Stimulated activated CD8-positive, alpha-beta memory T cell treated with anti-CD3 and anti-CD28 coated beads, Interleukin-15, amount 100 ng/mL, for 48 hours (primary cell): ENCODE data around the gene TMEM174.

Source experiments
- DNase-seq, 2 donors: peaks; one replicate each; pipeline ENCODE4 v3.0.0-alpha.2; 2020; ENCODE audit warnings: low read depth in 2 of 2

The TMEM174 gene

GRCh38 chr5:73153513-73153912 lies 19.5 kb upstream of the TMEM174 start:
- no peak for DNase-seq

- DNase-seq, result no peak
Observed at GRCh38 chr5:73154208-73155006, 18.6 kb upstream of the TMEM174 start.

GRCh38 chr5:73155271-73156222 lies 17.4 kb upstream of the TMEM174 start:
- no peak for DNase-seq

GRCh38 chr5:73157414-73158303 lies 15.3 kb upstream of the TMEM174 start:
- no peak for DNase-seq

- no peak for DNase-seq
Observed at GRCh38 chr5:73158313-73158712, 14.7 kb upstream of the TMEM174 start.

- peak; percentile 49 to 59 for DNase-seq
Observed at GRCh38 chr5:73160239-73160671, 12.7 kb upstream of the TMEM174 start.

- DNase-seq, result no peak
Observed at GRCh38 chr5:73170522-73170921, 2.5 kb upstream of the TMEM174 start.

- DNase-seq, result no peak
Observed at GRCh38 chr5:73171495-73171894, 1.5 kb upstream of the TMEM174 start.

- no peak for DNase-seq
Observed at GRCh38 chr5:73174100-73174815, 1.3 kb downstream of the TMEM174 start.

GRCh38 chr5:73176250-73176649 lies 3.3 kb downstream of the TMEM174 start:
- no peak for DNase-seq

- no peak for DNase-seq
Observed at GRCh38 chr5:73178265-73178664, 5.3 kb downstream of the TMEM174 start.

- no peak for DNase-seq
Observed at GRCh38 chr5:73179730-73180129, 6.7 kb downstream of the TMEM174 start.

GRCh38 chr5:73180566-73180965 lies 7.6 kb downstream of the TMEM174 start:
- DNase-seq, result no peak

GRCh38 chr5:73182307-73182706 lies 9.3 kb downstream of the TMEM174 start:
- DNase-seq, result no peak

- no peak for DNase-seq
Observed at GRCh38 chr5:73183000-73183399, 10.0 kb downstream of the TMEM174 start.

GRCh38 chr5:73183481-73183891 lies 10.5 kb downstream of the TMEM174 start:
- DNase-seq, result no peak

- no peak for DNase-seq
Observed at GRCh38 chr5:73186976-73187375, 14.0 kb downstream of the TMEM174 start.

- DNase-seq, result no peak
Observed at GRCh38 chr5:73188764-73189531, 16.0 kb downstream of the TMEM174 start.

GRCh38 chr5:73189871-73190376 lies 16.9 kb downstream of the TMEM174 start:
- no peak for DNase-seq

GRCh38 chr5:73192370-73192769 lies 19.4 kb downstream of the TMEM174 start:
- DNase-seq, result no peak
